DMS53 treated with DMSO at 0.1 percent for 48 hours (cell line): Measurements from ENCODE around the gene TOX2.

ENCODE experiments used
- DNase-seq: peaks from one replicate; lab custom pipeline; 2025; ENCODE audit not compliant: unreplicated experiment; lab: John Stamatoyannopoulos, UW

TOX2 gene

GRCh38 chr20:43915211-43916072, 790 bp downstream of the TOX2 start:
- DNase-seq = no peak

DNA sequence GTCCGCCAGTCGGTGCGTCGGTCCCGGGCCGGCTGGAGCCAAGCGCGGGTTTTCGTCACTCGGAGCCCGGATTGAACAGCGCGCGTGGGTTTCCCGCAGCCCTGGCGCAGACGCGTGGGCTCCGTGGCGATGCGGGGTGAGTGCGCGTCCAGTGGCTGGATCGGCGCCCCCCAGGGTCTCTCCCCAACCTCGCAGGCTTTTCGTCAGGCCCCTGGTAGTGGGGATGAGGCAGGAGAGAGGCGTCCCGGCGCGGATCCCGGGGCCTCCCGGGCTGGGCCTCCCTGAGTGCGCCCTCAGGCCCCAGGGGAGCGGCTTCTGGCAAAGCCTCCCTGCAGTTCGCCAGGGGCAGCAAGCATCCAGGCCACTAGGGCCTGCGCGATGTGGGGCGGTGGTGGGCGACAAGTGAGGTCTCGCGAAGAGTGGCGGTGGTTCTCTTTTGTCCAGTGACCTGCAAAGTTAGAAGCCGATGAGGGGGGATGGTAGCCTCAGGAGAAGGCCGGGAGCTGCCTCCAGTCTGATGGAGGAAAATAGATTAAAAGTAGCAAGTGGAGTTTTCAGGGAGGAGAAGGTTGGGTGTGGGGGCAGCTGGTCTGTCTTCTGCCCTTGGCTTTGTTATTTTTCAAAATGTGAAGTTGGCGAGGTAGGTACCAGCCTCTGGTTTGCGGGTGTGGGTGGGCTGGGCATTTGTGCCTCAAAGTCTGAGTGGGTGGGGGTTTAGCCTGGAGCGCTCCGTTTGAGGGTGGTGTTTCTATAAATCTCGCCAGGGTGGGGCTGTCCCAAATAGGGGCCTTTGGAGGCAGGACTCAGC, 1.6 kb downstream of the TOX2 start:
- DNase-seq = no peak

DNA sequence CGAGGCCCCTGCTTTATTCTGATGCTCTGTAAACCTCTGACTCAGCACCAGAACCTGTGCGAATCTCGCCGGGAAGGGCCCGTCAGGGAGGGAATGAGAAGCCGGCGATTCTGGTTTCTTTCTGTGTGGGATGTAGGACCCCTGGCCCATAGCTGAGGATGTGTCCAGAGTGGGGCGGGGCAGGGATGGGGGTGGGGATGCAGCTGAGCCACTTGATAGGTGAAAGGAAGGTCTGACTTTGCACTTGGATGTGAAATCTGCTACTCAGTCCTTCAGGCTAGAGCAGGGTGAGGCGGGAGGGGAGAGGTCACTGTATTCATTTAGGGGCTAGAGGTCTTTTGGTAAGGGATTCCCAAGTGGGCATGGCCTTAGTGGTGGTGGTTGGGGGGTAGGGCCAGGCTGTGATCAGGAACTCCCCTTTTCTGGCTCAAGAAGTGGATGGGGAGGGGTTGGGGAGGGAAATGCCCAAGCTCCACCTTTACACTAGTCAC, 2.3 kb downstream of the TOX2 start:
- no peak for DNase-seq

DNA sequence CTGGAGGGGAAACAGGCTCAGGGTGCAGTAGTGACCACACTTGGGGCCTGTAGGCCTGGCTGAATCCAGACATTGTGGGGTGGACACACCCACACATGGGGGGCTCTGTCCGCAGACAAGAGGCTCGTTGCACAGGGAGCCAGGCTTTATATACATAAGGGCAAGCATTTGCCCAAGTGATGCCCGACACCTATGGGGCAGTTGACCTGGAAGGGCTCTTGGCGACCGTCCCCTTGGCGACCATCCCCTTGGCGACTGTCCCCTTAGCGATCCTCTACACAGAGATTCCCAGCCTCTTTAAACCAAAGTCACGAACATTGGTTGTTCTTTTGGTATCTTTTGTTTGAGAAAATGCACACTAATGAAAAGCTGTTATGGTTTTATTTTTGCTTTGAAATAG, 2.7 kb downstream of the TOX2 start:
- no peak for DNase-seq

DNA sequence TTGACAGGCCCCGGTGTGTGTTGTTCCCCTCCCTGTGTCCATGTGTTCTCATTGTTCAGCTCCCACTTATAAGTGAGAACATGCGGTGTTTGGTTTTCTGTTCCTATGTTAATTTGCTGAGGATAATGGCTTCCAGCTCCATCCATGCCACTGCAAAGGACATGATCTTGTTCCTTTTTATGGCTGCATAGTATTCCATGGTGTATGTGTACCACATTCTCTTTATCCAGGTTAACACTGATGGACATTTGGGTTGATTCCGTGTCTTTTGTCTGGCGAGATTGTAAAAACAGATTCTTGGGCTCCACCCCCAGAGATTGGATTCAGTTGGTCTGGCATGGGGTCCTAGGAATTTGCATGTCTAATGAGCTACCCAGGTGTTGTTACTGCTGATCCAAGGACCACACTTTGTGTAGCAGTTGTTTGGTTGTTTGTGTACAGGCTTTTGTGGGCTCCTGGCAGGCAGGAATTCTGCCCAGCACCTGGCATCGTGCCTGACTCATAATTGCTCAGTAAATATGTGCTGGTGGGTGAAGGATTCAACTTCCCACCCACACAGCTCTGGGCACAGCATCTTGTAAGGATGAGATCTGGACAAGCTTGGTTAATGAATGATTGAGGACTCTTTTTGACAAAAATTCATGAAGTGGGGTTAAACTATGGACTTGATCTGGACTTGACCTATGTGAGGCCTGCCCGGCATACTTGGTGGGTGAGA, 5.2 kb downstream of the TOX2 start:
- no peak for DNase-seq

- no peak for DNase-seq
Observed at GRCh38 chr20:43920797-43921196, 6.1 kb downstream of the TOX2 start.

DNA sequence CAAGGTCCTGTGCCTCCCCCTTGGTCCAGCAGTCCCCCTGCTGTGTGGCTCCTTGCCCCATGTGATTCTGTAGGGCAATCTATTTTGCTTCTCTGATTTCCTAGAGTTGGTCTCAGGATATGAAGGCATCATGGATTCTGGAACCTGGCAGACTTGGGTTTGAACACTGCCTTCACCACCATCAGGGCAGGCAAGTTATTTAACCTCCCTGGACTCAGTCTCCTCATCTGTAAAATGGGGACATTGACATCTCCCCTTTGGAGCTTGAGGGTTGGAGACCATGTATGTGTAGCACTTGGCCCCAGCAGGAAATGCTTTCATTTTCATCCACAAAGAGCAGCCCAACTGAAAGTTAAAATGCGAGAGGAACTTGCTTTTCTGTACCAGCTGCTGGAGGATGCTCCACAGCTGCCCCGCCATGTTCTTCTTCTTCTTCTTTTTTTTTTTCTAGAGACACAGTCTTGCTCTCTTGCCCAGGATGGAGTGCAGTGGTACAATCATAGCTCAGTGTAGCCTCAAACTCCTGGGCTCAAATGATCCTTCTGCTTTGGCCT, 6.7 kb downstream of the TOX2 start:
- DNase-seq = no peak

DNA sequence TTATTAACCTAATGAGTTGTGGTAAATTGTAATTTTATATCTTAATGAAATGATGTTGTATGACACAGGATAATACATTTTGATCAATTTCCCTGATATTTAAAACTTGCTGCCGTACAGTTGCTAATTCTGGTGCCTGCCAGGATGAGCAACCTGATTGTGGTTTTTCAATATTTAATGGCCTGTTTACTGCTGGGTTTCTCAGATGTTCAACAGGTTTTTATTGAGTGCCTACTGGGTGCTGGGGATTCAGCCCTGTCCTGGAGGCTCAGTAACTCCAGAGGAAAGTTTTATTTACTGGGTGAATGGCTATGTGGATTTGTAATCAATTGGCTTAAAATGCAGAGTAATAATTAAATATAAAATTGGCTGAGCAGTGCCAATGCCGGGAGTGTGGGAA, 8.0 kb downstream of the TOX2 start:
- DNase-seq = no peak

DNA sequence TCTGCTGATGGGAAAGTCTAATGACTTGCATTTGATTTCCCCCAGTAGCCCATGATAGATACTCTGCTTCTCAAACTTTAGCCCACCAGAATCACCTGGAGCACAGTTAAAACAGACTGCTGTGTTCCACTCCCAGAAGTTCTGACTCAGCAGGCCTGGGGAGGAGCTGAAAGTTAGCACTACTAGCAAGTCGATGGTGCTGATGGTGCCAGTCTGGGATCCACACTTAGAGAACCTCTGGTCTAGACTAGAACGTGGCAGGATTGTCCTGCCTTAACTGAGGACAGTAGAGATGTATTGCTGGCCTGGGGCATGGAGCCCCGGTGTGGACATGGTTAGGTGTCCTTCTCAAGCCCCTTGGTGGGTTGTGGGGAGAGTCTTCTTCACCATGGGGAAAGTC, 8.7 kb downstream of the TOX2 start:
- no peak for DNase-seq

DNA sequence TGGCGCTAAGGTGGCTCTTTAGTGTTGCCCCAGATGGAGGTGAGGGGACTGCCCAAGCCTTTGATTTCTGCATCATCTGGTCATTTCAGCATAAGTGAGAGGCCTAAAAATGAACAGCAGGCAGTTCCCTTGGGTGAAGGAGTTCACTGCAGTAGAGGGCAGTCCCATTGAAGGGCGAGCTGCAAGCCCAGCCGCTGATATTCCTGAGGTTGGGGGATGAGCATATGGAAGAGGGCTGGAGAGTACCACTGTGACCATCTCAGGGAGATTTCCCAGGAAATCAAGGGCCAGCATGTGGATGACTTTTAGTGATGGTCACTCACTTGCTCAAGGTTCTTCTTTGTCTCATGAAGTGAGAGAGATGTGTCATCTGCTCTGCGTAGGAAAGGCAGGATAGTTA, 9.3 kb downstream of the TOX2 start:
- DNase-seq = no peak

DNA sequence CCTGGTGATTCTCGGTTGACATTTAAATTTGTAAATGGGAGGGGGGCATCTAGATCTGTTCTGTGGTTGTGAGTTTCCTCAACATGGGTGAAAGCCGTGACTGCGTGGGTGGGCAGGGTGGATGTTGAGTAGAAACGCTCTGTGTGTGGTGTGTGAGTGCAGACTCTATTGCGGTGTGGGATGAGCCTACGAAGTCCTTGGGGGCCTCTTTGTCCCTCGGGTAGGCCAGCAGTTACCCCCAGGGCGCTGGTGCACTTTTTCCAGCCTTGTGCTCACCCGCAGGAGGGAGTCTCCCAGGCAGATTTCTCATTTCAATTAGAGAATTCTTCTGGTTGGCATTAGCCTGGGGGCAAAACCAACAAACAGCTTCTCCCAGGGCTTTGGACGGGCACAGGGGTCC, 10.6 kb downstream of the TOX2 start:
- no peak for DNase-seq

- DNase-seq = no peak
Observed at GRCh38 chr20:43925801-43926200, 11.1 kb downstream of the TOX2 start.

DNA sequence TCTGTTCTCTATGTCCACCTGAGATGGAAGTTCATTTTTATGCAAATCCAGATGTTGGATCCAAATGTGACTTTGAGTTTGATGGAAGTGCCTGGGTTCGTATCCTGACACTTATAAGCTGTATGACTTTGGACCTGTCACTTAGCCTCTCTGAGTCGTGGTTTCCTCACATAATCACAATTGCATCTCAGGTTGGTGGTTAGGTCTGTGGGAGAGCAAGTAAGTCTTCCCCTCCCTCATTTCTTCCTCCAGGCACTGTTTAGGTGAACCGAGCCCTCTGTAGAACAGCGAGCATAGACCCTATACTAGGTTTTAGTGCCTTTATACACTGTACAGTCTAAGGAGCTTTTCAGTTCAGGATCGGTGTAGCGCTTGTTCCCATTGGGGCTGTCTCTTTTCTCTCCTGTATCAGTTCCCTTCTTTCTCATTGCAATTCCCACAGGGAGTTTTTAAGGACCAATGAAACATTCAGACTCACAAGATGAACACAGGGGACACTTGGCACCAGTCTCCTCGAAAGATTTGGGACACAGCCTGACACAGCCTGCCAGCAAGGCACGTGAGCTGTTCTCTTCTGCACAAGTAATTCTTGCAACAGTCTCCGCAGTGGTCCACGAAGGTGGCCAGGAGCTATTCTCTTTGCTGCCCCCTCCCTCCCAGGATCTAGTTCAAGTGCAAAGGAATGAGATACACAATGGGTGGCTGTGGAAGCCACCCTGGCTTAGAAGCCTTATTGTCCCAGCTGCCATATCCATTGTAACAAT, 11.8 kb downstream of the TOX2 start:
- no peak for DNase-seq

DNA sequence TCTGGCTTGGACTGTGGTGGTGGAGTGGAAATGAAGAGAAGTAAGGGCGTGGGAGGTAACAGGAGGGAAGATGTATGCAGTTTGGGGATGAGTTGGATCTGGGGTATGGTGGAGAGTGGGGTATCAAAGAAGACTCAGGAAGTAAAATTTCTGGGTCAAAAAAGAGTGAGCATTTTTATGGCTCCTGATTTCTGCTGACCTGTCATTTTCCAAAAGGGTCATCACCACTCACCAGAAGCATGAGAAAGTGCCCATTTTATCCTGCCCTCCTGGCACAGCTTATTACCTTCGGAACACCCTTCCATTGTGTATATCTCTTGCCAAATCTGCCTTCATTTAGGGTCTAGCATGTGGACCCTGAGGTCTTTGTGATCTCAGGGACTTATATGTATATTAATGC, 17.3 kb downstream of the TOX2 start:
- no peak for DNase-seq

- no peak for DNase-seq
Observed at GRCh38 chr20:43934833-43935232, 20.2 kb downstream of the TOX2 start.

- DNase-seq = no peak
Observed at GRCh38 chr20:43936104-43936770, 21.6 kb downstream of the TOX2 start.

GRCh38 chr20:43936805-43937204, 22.2 kb downstream of the TOX2 start:
- no peak for DNase-seq

DNA sequence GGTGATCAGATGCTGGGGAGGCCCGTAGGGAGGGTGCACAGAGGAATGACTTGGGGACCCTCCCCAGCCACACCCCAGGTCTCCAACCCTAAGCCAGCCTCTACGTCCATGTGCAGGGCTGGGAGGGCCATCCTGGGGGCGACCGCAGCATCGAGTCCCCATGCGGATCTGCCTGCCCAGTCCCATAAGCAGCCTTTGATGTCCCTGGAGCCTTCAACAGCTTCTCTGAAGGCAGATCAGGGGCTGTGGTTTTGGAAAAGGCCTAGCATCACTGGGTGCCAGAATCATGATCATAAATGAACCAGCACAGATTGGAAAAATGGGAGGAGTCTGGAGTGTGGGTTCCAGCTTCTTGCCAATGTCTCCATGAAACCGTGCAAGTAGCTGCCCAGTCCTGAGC, 22.9 kb downstream of the TOX2 start:
- DNase-seq = no peak

DNA sequence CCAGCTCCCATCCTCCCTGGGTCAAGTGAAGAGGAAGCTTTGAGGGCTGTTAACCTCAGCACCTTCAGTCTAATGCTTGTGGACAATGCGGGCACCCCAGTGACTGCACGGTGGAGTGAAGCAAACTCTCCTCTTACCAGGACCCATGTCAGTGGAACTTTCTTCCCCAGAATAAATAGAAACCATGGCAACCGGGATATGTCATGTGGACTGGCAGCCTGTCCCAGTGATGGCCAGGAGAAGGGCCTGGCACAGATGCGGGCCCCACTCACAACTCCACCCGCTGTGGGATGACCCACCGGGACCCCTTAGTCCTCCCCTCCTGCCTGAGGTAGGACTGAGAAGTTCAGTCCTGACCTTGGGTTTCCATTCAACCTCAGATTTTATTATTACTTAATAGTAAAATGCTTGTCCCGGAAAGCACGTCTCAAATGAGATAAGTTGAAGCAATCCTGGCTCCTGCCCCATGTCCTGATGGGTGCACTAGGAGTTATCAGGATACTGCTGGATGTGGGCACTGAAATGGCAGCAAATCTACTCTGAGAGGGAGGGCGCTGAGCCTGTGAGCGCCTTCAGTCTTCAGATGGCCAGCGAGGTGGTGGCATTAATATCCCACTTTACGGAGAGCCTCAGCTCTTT, 23.5 kb downstream of the TOX2 start:
- DNase-seq = no peak
